HG02885 (cell line): ENCODE data around the gene CABP5.
"Not testable (repeated sequence)": the region's sequence is repeated elsewhere in the genome, so short reads cannot be mapped to it uniquely, and the experiment has no call there.

ENCODE experiments used
- ATAC-seq: cut with Tn5 transposase; IDR thresholded peaks from one replicate; pipeline ENCODE4 v1.9.1; 2021; ENCODE audit warnings: mild to moderate bottlenecking; ENCODE audit not compliant: unreplicated experiment, poor library complexity

CABP5 gene

DNA sequence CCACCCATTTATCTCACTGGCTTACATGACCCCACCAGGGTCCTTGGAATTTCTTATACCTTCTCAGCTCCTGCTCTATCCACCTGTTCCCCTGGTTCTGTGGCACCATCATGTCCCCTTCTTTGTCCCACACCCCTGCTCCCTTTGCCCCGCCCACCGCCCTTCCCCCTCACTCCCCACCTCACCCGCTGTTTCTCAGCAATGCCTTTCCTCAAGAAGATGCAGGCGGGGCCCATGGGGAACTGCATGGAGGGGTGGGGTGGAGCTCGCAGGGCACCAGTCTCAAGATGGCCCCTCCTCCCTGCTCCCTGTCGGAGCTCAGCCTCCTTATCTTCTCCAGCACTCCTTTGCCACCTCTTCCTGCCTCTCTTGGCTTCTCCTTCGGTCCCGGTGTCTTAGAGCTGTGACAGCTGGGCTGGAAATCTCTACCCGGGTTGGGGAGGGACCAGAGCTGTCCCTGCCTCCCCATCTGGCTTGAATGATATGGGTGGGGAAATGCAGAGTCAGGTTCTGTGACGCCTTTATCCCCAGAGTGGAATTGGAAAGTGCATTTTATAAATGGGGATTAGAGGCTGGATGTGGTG, at the start of gene CABP5:
Gene CABP5, minus strand, starts transcription at position 405 of the 584 bp plus-strand sequence. Its CDS starts 157 bp downstream, at position 248.
- ATAC-seq: no peak

DNA sequence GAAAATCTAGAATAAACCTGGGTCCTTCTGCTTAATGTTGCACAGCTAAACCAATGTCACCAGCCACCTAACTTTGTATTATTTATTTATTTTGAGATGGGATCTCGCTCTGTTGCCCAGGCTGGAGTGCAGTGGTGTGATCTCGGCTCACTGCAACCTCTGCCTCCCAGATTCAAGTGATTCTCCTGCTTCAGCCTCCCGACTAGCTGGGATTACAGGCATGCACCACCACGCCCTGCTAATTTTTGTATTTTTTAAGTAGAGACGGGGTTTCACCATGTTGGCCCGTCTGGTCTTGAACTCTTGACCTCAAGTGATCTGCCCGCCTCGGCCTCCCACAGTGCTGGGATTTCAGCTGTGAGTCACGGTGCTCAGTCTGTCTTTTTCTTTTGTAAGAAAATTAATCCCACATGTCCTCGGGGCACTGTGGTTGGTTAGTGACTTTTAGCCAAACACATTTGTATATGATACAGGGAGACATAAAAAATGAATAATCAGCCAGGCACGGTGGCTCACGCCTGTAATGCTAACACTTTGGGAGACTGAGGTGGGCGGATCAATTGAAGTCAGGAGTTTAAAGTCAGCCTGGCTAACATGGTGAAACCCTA, 47.3 kb upstream of the CABP5 start:
- not testable (repeated sequence) for ATAC-seq

DNA sequence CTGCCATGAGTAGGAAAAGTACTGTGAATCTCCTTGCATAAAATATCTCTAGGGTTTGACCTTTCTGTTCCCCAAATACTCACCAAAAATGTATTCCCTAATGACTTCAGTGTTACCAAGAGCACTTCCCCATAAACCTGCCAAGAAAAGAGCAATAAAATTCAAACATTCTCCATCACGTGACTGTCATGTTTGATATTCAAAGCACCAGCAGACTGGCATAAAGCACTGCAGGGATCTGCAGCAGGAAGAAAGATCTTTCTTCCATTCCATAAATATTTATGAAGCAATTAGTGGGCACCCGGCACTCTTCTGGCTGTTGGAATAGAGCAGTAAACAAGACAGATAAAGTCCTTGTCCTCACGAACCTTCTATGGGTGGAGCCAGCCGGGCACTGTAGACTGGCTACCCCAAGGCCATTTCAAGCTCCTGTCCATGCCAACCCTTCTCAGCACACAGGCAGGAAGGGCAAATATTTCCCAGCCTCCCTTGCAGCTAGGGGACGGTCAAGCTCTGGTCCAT, 46.5 kb upstream of the CABP5 start:
- ATAC-seq: no peak

DNA sequence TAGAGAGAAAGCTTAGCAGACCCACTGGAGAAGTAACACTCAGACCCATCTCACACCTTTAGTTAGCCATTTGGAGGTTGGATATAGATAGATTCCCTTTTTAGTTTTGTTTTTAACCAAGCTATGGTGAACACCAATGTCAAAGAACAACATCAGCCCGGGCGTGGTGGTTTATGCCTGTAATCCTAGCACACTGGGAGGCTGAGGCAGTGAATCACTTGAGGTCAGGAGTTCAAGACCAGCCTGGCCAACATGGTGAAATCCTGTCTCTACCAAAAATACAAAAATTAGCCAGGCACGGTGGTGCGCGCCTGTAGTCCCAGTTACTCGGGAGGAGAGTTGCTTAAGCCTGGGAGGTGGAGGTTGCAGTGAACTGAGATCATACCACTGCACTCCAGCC, 45.1 kb upstream of the CABP5 start:
- ATAC-seq: not testable (repeated sequence)

DNA sequence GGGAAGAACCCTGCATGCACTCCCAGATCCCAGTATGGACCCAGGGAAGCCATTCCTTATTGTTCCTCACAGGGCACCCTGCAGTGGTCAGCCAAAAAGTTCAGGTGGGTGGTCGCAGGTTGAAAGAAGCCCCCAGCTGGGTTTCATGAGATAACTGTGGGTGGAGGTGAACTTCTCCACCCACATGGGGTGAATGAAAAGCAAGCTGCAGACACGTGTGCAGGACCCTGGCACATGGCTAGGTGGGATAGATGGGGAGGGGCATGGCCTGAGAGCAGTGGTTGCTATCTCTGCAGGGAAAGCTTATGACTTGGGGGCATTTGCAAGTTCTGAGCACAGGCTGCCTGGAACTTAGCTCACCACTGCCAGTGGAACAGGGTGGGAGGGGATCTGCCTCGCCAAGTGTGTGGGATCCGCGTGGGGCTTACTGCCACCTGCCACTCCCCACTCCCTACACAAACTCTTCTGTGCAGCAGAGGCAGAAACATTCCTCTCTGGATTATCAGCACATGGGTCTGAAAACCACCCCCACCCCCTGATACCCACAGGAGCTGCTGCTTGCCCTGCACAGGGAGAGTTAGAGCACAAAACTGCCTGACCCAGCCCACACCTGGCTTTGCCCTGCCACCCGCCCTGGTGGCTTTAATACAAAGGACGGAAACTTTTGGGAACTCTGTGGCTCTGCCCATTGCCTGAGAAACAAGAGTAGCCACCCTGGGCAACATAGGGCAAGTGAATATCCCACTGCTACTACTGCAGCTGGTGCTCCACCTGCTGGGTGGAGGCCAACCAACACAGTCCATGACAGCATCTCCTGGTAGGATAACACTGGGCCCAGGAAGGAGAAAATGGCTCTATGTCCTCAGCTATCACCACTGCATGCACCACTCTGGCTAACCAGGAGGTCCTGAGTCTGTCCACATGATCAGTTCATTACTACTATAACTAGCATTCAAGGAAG, 42.3 kb upstream of the CABP5 start:
- ATAC-seq: no peak

DNA sequence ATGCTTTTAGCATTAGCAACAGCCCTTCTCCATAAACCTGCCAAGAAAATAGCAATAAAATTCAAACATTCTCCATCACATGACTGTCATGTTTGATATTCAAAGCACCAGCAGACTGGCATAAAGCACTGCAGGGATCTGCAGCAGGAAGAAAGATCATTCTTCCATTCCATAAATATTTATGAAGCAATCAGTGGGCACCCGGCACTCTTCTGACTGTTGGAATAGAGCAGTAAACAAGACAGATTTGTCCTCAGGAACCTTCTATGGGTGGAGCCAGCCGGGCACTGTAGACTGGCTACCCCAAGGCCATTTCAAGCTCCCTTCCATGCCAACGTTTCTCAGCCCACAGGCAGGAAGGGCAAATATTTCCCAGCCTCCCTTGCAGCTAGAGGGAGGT, 41.2 kb upstream of the CABP5 start:
- ATAC-seq: no peak

DNA sequence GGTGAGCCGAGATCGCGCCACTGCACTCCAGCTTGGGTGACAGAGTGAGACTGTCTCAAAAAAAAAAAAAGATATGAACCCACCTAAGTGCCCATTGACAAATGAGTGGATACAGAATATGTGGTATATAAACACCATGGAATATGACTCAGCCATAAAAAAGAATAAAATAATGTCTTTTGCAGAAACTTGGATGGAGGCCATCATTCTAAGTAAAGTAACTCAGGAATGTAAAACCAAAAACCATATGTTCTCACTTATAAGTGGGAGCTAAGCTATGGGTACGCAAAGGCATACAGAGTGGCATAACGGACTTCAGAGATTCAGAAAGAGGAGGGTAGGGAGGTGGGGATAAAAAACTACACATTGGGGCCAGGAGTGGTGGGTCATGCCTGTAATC, 37.2 kb upstream of the CABP5 start:
- ATAC-seq: no peak

DNA sequence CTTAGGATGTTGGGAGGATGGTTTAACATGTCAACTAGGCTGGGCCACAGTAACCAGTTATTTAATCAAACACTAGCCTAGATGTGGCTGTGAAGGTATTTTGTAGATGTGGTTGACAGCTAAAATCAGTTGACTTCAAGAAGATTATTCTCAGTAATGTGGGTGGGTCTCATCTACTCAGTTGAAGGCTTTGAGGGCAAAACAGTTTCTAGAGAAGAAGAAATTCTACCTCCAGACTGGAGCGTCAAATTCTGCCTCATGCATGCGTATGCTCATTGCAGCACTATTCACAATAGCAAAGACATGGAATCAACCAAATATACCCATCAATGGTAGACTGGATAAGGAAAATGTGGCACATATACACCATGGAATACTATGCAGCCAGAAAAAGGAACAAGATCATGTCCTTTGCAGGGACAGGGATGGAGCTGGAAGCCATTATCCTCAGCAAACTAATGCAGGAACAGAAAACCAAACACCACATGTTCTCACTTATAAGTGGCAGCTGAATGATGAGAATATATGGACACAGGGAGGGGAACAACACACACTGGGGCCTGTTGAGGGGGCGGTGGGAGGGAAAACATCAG, 26.4 kb upstream of the CABP5 start:
- not testable (repeated sequence) for ATAC-seq

DNA sequence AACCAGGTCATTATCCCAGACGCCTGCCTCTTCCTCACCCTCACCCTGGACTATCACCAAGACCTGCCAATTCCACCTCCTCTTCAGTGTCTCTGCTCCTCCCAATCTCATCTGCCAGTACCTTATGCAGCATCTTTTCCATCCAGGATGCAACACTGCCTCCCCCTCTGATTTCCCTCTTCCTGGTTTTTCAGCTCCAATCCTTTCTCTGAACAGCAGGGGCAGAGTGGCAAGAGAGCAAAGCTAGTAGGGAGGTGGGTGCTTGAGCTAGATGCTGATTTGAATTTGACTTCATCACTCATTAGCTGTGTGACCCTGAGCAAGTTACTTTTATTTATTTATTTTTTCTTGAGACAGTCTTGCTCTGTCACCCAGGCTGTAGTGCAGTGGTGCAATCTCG, 25.6 kb upstream of the CABP5 start:
- ATAC-seq: no peak

DNA sequence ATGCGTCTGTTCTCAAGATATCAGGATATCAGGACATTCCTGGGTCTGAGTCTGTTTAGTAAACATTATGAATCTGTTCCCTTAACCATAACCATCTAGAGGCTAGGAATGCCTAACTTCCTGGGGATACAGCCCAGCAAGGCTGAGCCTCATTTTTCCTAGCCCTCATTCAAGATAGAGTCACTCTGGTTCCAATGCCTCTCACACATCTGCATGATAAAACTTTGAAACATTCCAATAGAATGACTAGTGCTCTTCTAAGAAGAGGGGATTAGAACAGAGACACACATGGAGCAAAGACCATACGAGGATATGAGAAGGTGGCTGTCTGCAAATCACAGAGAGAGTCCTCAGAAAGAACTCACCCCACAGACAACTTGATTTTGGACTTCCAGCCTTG, 20.6 kb upstream of the CABP5 start:
- no peak for ATAC-seq

DNA sequence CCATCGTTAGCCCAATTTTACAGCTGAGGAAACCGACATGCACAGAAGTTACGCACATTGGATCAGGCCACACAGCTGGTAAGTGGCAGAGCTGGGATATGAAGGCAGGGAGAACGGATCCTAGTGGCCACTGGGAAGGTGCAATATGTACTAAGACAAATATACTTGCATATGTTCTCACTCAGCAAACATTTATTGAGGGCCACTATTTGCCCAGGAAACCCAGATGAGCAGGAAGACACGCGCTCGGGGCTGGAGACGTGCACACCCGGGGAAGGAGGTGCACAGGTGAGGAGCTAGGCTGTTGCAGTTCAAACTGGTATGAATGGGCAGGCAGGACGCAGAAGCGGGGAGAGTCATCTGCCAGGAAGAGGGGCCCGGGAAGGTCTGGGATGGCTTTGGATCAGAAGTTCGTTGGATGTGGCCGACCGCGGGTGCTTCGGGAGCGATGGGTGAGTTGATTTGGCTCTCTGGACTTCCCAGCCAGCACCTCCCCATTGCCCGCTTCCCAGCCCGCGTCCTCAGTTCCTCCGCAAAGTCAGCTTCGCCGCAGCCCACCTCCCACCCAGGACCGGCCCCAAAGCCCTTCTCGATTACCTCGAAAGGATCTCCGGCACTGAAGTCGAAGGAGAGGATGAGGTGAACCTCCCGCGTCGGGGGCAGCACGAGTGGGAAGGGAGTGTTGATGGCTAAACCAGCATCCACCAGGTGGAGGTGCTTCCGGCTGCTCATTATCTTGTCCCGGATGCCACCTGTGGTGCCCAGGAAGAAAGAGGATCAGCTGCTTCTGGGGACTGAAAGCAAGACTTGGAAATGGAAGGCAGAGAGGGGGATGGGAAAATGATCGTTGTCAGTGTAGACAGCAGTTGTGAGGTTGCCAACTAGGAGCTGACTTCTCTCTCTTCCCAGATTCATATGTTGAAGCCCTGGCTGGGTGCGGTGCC, 17.8 kb upstream of the CABP5 start:
- ATAC-seq: no peak

DNA sequence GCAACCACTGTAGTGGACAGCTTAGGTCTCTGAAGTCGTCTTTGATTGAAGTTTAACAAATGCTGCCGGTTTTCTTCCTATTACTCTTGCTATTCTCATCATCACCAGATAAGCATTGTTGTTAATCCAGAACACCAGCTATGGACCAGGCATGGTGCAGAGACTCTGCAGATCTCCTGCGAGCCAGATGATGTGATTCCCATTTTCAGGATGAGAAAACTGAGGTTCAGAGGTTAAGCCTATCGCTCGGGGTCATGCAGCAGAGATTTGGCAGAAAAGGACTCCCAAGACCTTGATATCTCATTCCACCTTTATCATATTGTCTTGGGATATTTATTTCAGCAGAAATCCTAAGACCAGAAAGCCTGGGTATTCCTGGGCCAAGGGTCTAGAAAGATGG, 16.5 kb upstream of the CABP5 start:
- no peak for ATAC-seq

DNA sequence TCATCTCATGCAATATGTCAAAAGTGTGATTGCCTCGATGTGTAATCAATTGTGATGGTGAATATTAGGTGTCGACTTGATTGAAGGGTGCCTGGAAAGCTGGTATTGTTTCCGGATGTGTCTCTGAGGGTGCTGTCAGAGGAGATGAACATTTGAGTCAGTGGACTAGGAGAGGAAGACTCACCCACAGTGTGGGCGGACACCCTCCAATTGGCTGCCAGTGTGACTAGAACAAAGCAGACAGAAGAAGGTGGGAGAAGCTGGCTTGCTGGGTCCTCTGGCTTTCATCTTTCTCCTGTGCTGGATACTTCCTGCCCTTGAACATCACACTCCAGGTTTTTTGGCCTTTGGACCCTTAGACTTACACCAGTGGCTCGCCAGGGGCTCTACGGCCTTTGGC, 15.5 kb upstream of the CABP5 start:
- ATAC-seq: no peak

DNA sequence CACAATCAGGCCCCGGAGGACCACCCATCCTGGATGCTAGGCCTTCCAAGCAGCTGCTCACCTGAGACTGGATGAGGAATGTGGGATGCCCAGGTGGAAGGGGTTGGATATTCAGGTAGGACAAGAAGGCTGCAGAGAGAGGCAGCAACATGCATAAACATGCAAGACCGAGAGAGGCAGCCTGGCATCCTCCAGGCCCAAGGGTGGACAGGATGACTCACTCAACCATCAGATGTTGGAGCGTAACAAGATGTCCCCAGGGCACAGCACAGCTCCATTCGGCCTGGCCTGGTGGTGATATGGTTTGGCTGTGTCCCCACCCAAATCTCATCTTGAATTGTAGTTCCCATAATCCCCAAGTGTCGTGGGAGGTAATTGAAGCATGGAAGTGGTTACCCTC, 10.0 kb upstream of the CABP5 start:
- ATAC-seq: no peak

DNA sequence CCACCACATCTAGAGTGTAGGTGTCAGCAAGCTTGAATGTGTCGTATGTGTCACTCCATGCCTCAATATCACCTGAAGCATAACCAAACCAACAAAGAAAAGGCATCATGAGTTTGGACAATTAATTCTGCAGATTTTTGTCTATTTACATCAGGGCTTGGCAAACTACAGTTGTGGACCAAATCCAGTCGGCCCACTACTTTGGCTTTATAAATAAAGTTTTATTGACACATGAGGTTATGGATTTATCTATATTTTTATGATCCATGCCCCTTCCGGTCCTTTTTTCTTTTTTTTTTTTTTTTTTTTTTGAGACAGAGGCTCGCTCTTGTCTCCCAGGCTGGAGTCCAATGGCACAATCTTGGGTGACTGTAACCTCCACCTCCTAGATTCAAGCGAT, 9.2 kb upstream of the CABP5 start:
- ATAC-seq: no peak

DNA sequence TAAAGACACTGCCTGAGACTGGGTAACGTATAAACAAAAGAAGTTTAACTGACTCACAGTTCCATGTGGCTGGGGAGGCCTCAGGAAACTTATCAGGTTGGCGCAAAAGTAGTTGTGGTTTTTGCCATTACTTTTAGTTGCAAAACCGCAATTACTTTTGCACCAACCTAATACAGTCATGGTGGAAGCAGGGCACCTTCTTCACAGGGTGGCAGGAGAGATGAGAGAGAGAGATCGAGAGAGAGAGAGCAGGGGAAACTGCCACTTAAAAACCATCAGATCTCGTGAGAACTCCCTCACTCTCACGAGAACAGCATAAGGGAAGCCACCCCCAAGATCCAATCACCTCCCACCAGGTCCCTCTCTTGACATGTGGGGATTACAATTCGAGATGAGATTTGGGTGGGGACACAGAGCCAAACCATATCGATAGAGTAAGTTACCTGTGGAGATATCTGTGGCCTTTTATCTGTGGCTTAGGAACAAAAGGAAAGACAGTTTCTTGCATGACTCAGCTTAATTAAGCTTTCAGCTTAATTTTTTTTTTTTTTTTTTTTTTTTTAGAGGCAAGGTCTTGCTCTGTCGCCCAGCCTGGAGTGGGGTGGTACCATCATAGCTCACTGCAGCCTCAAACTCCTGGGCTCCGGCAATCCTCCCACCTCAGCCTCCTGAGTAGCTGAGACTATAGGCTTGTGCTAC, 7.6 kb upstream of the CABP5 start:
- ATAC-seq: no peak

DNA sequence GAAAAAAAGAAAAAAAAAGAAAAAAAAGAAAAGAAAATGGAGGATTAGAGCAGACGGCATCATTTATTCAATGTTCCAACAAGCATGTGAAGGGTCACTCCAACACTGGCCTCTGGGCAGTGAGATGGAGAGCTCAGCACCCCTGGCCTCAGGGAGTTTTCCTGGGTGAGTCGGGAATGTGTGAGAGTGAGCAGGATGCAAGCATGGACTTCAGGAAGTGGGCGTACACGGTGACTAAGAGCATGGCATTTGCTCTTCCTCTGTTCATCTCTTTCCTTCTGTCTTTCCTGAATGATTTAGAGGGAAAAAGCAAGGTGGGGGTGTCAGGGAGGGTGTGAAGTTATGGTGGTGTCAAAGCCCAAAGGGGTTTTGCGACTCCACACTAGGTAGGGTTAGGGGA, 682 bp upstream of the CABP5 start:
- no peak for ATAC-seq

DNA sequence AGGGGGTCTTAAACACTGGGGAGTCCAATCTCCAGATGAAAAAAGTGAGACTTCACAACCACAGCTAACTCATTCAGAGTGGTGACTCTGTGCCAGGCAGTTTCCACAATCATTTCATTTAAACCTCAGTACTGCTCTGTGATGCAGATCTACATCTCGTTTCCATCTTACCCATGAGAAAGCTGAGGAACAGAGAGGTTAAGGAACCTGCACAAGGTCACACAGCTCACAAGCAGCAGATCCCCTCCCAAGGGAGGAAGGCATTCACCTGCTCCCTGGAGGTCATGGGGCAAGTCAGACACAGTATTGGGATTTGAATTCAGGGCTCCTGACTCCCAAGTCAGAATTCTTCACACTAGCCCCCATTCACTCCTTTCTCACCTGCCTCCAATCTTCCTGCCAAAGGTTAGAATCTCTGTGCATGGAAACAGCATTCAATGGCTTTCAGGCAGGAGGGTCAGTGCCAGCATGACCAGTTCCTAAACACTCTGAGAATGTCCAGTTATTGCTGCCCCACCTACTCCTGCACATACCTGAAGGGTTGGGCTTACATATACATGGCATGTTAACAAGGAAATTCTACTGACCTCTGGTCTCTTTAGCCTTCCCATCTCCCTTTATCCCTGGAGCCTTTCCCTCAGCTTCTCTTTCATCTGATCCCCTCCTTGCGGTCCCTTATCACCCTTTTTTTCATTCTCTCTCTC, 1.9 kb downstream of the CABP5 start:
- ATAC-seq: no peak

DNA sequence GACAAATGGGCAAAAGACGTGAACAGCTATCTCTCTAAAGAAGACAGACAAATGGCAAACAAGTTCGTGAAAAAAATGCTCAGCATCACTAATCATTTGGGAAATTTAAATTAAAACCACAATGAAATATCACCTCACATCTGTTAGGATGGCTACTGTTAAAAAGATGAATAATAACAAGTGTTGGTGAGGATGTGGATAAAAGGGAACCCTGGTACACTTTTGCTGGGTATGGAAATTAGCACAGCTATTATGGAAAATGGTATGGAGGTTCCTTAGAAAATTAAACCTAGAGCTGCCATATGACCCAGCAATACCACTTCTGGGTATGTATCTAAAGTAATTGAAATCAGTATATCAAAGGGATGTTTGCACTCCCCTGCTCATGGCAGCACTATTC, 7.1 kb downstream of the CABP5 start:
- ATAC-seq: no peak
